ENCODE measurements around the gene USH1G.

Gene USH1G

GRCh38 chr17:74900208-74900607 is 22.8 kb downstream of the USH1G start:
- no peak for FAIRE-seq

- no peak for FAIRE-seq
Observed at GRCh38 chr17:74898376-74898946, 24.6 kb downstream of the USH1G start.

- FAIRE-seq, result no peak
Observed at GRCh38 chr17:74893936-74894671, 29.0 kb downstream of the USH1G start.

- FAIRE-seq, result no peak
Observed at GRCh38 chr17:74892974-74893911, 29.8 kb downstream of the USH1G start, which contains the start of gene FADS6. Gene FADS6 (minus strand): TSS chr17:74893633. CDS start chr17:74893595, 38 bp downstream.

- no peak for FAIRE-seq
Observed at GRCh38 chr17:74892013-74892841, 30.8 kb downstream of the USH1G start.

- no peak for FAIRE-seq
Observed at GRCh38 chr17:74890554-74890953, 32.5 kb downstream of the USH1G start.

- no peak for FAIRE-seq
Observed at GRCh38 chr17:74888469-74888868, 34.6 kb downstream of the USH1G start.

DNA sequence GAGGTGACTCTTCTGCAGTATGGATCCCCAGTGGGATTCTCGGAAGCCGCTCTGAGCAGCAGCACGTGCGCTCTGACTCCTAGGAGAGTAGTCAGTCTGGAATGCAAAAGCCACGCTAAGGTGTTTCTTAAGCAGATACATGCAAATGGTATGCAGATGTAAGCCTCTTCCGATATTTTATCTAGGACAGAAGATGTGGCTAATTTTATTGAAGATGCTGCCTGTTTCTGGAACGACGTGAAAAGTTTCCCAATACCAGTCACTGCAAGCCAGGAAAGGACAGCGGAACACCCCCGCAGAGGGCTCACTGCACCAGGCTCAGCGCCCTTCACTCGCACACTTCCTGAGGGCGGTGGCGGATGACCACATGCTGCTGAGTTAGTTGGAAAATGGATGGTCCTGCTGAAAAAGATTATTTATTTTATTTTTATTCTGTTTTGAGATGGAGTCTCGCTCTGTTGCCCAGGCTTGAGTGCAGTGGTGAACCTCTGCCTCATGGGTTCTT is 39.8 kb downstream of the USH1G start:
- FAIRE-seq, result no peak

DNA sequence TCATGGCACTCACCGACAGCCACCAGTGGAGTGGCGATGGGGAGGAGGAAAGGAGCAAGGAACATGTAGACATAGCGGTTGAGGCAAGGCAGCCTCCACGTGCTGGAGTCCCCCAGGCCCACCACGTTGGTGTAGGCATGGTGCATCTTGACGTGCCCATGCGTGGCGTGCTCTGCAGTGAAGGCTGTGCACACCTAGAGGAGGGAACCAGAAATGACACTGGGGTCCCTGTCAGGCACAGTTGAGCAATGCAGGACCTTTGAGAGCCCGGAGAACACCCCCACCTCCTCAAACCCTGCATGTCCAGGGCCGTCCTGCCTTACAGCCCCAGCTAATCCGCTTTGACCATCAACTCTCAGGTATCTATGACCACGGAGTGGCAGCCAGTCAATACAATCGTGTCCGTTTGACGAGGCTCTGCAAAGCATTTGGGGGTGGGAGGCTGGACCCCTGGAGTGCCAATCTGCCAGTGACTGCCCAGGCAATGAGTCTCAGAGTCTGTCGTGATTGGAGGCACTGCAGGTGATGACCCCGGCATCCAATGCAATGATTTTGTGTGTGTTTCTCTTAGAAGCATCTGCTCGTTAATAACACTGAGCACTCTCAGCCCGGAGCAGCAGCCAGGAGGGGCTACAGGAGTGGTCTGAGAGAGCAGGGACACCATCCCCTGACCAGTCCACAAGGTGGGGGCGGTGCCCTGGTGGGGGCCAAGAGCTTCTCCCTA is 40.4 kb downstream of the USH1G start:
- no peak for FAIRE-seq

DNA sequence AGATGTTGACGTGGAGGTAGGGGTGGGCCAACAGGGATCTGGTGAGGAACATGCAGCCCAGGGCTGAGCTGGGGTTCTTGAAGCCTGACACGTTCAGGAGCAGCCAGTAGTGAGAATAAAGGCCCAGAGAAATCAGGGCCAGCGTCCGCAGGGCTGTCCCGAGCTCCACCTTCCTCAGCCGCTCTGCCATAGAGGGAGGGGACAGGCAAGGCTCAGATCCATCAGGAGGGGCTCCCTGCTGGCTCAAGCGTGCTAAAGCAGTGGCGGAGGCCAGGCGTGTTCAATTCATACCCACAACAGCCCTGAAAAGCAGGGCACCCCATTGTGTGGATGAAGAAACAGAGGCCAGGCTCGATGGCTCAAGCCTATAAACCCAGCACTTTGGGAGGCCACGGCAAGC is 42.0 kb downstream of the USH1G start:
- no peak for FAIRE-seq

GRCh38 chr17:74879308-74879707 is 43.7 kb downstream of the USH1G start:
- FAIRE-seq, result no peak

- no peak for FAIRE-seq
Observed at GRCh38 chr17:74878658-74879057, 44.4 kb downstream of the USH1G start.

DNA sequence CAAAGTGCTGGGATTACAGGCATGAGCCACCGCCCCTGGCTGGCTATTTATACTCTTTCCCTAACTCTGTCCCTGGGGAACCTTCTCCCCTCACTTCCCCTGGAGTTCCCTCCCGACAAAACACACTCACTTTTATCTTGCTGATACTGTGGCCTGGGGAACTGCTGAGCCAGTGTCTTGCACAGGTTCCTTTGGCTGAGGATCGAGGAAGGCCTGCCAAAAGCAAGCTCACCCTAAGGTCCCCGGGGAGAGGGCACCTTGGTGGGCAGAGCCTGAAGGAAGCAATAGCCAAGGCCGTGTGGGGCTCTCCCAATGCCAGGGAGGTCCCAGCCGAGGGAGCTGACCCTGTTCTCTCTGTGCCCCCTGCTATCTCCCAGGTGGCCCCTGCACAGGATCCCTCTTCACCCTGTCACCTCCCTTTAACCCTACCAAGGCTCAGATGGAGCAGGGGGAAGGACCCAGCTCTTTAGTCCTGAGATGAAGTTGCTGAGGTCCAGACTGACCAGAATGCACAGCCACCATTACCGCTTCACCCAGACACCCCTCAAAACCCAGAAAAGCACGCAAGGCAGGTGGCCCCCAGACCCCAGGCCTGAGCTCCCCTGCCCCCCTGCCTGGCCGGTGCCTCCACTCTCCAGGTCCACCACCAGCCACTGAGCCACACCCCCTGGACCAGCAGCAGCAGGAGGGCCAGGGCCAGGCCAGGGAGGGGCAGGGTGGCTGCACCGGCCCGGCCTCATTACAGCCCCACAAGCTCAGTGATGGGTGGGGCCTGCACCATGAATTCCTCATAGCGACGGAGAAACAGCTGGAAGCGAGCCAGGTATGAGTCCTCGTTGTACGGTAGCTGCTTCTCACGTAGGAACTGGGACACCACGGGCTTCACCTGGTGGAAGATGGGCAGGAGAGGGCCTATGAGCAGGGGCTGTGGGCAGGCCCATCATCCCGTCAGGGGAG is 45.2 kb downstream of the USH1G start:
- no peak for FAIRE-seq

GRCh38 chr17:74875977-74876593 is 47.0 kb downstream of the USH1G start:
- no peak for FAIRE-seq

DNA sequence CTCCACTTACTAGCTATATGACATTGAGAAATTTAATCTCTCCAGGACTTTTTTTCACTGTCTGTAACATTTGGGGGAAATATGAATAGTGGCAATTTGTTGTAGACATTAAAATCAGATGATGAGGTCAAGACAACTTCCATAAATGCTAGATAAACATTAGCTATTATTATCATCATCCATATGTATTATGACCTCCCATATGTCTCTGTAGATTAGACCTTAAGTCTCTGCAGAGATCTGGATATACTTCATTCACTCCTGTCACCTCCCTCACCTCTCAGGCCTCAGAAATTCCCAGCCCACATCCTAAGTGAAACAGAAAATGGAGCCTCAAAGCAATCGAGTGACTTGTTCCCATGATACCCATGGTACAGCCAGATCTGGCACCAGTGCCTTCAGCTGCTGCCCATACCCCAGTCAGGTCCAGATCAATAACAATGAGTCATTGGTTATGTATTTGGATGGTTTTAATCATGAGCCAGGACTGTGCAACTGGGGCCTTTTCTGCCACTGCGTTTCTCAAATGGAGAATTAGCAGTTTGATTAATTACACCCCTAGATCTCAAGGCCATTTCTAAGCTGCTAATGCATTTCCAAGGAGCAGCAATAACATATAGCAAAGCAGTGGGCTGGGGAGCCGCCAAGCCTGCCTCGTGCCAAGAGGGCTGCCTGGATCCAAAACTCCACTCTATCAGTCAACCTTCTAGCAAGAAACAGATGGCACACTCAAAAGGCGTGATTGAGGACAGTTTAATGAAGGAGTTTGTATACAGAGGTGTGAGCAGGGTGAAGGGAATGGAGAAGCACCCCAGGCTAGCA is 47.7 kb downstream of the USH1G start:
- FAIRE-seq, result no peak

DNA sequence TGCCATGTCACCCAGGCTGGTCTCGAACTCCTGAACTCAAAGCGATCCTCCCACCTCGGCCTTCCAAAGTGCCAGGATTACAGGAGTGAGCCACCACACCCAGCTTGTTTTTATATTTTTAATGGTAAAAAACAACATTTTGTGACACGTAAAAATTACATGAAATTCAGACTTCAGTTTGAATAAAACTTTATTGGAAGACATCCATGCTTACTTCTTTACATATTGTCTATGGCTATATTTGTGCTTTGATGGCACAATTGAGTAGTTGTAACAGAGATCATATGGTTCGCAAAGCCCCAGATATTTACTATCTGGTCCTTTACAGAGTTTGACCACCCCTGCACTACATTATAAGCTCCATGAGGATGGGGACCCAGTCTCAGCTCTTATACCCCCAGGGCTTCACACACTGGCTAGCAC is 48.4 kb downstream of the USH1G start:
- FAIRE-seq, result no peak

DNA sequence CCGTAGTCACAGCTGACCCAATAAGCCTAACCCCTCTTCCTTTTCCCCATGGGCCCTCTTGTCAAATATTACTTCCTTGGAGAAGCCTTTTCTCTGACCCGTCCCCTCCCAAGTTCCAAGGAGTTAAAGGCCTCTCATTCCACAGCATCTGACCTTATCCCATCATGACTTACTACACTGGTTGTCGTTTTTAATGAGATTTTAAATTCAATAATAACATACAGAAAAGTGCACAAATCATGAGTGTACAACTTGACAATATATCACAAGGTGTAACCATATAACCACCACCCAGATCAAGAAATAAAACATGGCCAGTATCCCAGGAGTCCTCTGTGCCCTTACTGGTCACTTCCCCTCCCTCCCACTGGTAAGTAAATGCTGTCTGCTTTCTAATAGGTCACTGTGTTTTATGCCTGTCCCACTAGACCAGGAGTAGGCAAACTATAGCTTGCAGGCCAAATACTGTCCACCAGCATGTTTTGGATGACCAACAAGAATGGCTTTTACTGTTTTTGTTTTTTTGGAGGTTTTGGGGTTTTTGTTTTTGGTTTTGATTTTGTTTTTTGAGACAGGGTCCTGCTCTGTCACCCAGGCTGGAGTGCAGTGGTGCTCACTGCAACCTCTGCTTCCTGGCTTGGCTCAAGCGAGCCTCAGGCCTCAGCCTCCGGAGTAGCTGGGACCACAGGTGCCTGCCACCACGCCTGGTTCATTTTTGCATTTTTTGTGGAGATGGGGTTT is 49.0 kb downstream of the USH1G start:
- no peak for FAIRE-seq
